GM19463 (cell line): ENCODE data around the gene C12orf43.

Source experiments
- ATAC-seq: cut with Tn5 transposase; IDR thresholded peaks from one replicate; pipeline ENCODE4 v1.9.1; 2021; ENCODE audit warnings: mild to moderate bottlenecking, moderate library complexity; ENCODE audit not compliant: unreplicated experiment

Gene C12orf43

DNA sequence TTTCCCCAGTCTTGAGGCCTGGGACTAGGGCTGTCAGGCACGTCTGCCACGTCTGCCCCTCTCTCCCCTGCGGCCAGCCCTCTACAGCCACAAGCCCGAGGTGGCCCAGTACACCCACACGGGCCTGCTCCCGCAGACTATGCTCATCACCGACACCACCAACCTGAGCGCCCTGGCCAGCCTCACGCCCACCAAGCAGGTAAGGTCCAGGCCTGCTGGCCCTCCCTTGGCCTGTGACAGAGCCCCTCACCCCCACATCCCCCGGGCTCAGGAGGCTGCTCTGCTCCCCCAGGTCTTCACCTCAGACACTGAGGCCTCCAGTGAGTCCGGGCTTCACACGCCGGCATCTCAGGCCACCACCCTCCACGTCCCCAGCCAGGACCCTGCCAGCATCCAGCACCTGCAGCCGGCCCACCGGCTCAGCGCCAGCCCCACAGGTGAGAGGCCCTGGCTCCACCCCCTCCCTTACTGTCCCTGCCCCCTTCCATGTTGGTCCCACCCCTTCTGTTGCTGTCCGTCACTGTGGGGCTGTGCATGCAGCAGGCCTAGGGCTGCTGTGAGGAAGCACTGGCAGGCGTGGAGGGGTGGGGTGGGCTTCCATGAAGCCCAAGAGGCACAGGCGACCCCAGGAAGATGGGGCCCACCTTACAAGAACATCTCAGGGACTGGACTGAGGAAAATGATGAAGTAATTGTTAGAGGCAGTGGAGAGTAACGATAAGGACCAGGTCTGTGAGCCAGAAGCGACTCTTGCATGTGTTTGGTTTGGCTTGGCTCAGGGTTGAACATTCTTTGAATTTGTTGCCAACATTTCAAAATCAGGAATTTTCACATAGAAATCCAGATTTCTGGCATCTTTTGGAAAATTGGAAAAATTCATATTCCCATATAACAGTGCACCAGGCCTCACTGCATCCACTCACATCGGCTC is 16.8 kb downstream of the C12orf43 start:
- no peak for ATAC-seq

DNA sequence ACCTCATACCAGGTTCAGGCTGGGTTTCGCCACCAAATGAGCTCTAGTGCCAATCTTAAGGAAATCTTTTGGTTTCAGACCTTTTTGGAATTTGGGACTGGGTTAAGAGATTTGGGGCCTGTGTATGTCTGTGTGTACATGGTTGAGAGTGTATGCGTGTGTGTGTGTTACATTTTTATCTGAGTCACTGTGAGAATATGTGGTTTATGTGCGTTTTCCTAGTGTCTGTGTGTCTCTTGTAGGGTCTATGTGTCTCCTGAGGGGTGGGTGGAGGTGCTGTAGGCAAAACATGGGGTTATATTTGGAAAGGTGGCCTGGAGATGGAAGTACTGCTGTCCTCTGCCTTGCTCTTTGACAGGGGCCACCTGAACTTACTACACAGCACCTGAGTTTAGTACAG is 17.9 kb downstream of the C12orf43 start:
- no peak for ATAC-seq

DNA sequence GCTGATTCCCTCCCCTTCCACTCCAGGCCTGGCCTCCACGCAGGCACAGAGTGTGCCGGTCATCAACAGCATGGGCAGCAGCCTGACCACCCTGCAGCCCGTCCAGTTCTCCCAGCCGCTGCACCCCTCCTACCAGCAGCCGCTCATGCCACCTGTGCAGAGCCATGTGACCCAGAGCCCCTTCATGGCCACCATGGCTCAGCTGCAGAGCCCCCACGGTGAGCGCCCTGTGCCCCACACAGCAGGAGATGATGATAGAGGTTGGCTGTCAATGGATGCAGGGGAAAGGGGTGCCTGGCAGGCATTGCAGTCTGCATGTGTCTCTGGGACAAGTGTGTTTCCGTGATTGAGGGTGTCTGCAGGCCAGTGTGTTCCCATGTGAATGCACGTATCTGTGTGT is 18.8 kb downstream of the C12orf43 start:
- no peak for ATAC-seq

DNA sequence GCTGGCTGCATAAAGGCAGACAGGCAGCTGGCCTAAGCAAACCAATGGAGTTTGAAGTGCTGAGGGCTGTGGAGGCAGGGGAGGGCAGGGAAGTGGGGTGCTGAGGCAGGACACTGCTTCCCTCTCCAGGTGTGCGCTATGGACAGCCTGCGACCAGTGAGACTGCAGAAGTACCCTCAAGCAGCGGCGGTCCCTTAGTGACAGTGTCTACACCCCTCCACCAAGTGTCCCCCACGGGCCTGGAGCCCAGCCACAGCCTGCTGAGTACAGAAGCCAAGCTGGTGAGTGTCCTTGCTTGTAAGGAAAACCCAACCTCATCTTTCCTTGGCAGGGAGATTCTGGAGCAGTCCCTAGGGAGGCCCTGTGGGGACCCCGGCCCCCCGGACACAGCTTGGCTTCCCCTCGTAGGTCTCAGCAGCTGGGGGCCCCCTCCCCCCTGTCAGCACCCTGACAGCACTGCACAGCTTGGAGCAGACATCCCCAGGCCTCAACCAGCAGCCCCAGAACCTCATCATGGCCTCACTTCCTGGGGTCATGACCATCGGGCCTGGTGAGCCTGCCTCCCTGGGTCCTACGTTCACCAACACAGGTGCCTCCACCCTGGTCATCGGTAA is 20.0 kb downstream of the C12orf43 start:
- ATAC-seq: no peak

DNA sequence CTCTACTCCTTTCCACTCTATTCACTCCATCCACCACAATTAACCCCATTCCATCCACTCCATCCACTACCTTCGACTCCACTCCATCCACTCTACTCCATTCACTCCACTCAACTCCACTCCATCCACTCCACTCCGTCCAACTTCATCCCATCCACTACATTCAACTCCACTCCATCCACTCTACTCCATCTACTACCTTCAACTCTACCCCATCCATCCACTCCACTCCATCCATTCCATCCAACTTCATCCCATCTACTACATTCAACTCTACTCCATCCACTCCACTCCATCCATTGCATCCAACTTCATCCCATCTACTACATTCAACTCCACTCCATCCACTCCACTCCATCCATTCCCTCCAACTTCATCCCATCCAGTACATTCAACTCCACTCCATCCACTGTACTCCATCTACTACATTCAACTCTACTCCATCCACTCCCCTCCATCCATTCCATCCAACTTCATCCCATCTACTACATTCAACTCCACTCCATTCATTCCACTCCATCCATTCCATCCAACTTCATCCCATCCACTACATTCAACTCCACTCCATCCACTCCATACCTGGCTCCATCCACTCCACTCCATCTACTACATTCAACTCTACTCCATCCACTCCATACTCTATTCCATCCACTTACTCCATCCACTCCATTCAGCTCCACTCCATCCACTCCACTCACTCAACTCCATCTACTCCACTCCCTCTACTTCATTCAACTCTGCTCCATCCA is 21.5 kb downstream of the C12orf43 start:
- ATAC-seq: no peak

DNA sequence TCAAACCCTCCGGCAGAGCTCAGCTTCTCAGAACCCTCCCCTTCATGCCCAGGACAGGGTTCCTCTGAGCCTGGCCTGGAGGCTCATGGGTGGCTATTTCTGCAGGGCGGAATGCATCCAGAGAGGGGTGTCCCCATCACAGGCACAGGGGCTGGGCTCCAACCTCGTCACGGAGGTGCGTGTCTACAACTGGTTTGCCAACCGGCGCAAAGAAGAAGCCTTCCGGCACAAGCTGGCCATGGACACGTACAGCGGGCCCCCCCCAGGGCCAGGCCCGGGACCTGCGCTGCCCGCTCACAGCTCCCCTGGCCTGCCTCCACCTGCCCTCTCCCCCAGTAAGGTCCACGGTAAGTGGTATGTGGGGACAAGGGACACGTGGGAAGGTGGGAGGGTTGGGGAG is 22.2 kb downstream of the C12orf43 start:
- ATAC-seq: no peak

DNA sequence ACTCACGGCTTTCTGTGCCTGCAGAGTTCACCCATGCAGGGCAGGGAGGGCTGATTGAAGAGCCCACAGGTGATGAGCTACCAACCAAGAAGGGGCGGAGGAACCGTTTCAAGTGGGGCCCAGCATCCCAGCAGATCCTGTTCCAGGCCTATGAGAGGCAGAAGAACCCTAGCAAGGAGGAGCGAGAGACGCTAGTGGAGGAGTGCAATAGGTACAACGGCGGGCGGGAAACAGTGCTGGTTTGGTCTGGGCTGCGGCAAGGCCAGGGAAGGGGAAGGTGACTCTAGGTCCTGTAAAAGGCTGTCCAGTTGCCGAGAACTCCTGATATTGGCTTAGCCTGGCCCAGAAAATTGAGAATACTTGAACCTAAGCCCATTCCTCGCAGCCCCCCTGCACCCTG is 22.8 kb downstream of the C12orf43 start:
- no peak for ATAC-seq

DNA sequence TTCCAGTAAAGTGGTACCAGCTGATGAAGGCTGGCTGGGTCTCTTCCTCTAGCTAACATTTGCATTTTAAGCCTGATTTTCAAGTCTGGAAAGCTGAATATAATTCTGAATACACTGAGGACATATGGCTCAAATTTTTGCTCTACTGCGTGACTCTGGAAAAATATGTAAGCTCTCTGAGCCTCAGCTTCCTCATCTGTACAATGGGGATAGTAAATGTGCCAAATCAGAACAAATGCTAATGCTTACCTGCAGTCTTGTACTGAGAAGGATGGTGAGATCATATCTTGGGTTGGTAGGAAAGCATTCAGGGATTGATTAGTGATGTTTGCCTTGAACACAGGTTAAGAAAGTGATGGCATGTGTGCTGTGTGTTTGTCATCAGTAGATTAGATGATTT is 23.3 kb downstream of the C12orf43 start:
- no peak for ATAC-seq

DNA sequence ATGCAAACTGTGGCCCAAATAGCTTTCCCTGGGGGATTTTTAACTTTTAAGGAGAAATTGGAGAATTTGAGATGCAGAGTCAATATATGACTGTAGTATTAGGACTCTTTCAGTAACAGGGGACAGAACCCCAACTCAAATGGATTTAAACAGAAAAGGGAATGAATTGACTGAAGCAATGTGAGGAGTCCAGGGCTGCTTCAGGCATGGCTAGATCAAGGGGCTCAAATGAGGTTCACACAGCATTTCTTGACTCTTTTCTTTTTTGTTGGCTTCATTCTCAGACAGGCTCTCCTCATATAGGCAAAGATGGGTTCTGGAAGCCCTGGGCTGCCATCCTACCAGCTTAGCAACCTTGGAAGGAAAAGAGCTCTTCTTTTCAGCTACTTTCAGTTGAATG is 24.3 kb downstream of the C12orf43 start:
- ATAC-seq: no peak

DNA sequence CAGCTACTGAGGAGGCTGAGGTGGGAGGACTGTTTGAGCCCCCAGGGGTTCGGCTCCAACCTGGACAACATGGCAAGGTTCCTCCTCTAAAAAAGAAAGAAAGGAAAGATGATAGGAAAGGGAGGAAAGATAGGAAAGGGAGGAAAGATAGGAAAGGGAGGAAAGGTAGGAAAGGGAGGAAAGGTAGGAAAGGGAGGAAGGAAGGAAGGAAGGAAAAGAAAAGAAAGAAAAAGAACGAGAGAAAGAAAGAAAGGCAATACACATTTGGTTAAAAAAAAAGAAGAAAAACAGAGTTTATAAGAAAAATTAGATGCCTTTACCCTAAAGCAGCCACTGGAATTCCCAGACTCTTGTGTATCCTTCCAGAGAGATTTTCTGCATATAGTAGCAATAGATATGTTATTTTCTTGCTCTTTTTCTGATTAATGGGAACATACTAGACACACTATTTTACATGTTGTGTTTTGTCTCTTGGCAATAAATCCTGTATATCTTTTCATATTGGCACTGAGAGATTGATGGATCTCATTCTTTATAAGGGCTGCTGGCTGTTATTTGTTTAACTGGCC is 25.7 kb downstream of the C12orf43 start:
- ATAC-seq: no peak

DNA sequence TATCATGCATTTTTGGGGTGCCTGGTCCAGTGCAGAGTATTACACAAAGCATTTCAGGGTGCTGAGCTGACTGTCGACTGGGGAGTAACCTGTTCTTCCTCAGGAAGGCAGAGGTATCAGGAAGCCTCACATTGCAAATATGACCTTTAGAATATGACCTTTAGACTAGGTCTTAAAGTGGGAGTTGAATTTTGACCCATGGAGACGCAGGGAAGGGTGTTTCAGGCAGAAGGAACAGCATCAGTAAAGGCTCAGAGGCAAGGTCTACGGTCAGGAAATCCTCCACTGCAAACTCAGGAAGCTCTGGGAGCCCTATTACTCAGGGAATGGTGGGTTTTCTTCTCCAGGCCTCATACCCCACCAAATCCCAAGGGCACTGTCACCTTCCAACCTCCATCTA is 26.6 kb downstream of the C12orf43 start:
- ATAC-seq: no peak

DNA sequence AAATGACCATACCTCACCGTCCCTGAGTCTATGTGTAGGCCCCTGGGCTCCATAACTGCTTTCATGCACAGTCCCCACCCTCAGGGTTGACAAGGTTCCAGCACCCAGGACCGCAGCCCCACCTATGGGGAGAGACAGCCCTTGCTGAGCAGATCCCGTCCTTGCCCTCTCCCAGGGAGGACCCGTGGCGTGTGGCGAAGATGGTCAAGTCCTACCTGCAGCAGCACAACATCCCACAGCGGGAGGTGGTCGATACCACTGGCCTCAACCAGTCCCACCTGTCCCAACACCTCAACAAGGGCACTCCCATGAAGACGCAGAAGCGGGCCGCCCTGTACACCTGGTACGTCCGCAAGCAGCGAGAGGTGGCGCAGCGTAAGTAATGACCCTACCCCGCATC is 27.6 kb downstream of the C12orf43 start:
- ATAC-seq: no peak

DNA sequence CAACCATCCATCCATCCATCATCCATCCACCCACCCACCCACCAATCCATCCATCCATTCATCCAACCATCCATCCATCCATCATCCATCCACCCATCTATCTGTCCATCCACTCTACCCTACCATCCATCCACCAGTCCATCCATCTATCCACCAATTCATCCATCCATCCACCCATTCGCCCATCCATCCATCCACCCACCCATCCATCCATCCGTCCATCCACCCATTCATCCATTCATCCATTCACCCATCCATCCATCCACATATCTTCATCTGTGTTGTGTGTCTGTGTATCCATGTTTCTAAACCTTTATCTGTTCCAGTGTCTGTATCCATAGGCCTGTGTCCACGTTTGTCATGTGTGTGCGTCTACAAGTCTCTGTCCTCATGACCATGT is 28.1 kb downstream of the C12orf43 start:
- ATAC-seq: no peak

DNA sequence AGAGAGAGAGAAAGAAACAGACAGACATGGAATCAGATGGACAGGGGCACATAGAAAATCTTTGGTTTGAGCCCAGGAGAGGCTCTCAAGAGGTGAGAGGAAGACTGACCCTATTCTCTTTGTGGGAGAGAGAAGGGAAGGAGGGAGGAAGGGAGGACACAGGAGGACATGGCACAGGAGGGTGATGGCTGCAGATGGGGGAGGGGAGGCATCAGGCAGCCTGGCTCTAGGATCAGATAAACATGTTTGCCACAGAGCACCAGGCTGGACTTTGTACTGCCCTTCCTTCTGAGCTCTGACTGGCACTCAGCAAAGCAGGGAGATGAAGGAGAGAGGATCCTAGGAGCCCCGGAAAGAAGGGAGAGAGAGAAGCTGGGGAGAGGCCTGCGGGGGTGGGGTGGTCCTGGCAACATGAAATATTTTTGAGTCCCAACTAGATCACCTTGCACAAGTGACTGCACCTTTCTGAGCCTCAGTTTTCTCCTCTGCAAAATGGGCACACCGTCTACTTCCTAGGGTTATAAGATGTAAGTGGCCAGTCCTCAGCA is 31.9 kb downstream of the C12orf43 start:
- no peak for ATAC-seq

DNA sequence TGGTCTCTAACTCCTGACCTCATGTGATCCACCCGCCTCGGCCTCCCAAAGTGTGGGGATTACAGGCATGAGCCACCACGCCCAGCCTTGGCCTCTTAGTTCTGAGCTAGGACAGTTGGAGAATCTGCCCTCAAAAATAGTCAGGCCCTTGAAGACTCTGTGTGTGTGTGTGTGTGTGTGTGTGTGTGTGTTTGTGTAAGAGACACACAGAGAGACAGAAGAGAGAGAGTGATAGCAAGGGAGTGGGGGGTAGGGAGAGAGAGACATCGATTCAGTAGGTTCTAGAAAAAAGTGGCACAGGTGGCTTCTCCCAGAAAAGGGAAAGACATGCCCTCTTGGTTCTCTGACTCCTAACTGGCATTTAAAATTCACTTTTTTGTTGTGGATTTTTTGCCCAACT is 32.5 kb downstream of the C12orf43 start:
- no peak for ATAC-seq

DNA sequence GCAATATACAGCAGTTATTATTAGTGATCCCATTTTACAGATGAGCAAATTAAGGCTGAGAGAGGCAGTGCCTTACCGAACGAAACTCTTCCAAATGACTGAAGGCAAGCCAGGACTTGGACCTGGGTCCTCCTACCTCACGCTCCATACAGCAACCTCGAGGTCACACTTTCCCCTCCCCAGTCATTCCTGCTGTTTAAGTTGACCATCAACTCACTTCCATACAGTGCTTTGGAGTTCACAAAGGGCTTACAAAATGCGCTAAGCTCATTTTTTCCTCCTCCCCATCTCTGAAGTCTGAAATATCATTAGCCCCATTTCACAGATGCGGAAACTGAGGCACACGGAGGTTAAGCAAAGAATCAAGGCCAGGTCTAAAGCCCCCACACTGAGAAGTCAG is 33.6 kb downstream of the C12orf43 start:
- no peak for ATAC-seq

DNA sequence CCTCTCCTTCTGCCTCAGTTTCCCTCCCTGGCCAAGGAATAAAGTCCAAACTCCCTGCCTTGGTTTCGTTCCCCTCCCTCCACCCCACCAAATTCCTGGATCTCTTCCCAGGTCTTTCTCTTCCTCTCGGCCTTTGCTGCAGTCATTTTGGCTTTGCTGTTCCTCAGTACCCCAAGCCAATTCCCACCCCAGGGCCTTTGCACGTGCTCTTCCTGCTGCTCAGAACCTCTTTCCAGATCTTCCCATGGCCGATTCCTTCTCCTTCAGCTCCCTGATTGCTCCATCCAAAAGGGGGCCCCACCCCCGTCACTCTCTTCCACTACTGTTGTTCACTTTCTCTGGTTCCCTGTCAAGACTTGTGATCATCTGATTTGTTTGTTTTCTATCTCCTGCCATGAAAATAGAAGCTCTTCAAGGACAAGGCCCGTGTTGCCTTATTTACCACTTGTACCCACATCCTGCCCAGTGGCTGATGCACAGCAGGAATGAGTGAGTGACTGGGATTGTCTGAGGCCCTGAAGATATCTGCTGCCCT is 34.8 kb downstream of the C12orf43 start:
- no peak for ATAC-seq

DNA sequence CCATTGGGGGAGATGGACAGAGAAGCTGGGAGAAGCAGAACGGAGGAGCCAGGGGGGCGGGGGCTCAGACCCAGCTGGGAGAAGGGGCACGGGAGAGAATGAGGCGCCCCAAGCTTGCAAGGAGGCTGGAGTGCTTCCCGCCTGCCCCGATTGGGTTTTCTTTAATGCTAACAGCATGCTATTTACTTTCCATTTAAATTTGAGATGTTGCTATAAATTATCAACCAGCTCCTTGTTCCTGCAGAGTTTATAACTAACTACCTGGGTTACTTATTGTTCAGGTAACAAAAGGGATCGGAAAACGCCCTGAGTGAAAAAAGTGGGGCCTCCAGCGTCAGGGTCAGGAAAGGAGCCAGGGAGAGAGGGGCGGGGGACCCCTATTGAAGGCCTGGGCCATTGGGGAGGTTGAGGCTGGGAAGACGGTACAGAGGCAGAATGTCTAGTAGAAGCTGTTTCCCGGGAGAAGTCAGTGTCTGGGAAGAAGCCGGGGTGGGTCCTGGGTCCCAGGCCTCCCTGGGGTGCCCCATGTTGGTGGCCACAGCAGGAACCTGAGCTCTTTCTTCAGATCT is 35.4 kb downstream of the C12orf43 start:
- ATAC-seq: no peak

DNA sequence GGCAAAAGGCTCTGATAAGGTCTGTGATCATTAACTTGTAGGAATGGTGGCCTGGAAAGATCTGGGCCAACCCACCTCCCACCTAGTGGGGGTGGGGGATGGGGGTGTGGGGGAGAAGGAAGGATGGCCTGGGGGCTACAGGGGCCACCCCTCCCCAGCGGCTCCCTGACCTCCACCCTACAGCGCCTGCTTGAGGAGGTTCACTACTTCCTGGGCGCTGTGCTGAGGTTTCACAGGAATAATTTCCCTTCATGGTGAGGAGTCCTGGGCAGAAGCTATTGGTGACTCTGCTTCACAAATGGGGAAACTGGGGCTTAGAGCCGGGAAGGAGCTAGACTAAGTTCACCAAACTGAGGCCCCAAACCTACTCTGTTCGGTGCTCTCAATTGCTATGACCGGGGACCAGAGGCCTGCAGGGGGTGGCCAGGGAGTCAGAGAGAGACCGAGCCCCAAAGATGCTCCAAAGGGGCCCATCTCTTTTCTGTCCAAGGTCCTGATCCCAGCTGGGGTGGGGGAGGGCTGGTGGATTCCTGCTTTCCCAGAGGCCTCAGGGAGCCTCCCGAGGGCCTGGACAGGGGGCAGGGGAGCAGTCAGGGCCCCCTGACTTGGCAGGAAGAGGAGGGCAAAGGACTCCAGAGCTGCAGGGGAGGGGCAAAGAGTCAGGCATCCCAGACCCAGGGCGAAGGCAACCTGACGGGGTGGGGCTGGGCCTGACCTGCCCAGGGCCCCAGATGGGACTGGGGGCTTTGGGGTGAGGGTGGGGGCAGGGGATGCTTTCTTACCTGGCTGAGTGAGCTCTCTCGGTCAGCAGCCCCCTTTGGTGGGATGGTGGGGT is 36.2 kb downstream of the C12orf43 start:
- ATAC-seq: no peak
